NCI-H526 (cell line): Measurements from ENCODE around the gene TMEM117.

Experiments used
- DNase-seq, 2 experiments: peaks; one replicate each; lab custom pipeline; 2025; lab: John Stamatoyannopoulos, UW

TMEM117 gene

DNA sequence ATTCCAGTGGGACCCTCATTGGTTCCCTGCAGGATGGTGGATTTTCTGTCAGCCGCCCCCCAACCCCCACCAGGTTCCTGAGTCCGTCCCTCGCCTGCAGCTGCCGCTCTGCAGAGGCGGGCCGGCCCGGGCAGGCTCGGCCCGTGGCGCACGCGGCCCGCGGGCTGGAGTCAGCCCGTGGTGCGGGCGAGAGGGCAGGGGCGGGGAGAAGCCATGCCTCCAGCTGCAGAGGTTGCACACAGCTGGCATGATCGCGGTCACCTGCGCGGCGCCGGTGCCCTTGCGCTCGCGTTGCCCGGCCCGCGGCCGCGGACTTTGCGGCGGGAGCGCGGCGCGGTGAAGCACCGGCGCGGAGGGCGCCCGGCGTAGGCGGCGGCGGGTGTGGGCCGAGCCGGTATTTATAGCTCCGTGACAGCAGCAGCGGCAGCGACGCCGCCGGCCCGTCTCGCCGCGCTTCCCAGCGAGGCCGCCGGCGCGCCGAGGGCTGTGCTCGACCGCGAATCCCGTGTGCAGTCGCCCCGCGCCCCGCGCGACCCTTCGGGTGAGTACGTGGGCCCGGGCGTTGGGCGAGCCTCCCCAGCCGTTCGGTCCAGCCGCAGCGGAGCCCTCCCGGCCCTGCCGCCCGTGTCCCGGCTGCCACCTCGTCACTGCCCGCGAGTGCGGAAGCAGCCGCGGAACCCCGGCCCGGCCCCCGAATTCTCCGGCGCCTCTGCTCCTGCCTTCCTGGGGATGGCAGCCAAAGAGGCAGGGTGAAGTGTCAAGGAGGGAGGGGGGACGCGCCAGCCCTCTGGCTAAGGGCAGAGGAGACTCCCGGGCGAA is at the start of gene TMEM117:
TSS of gene TMEM117 (plus strand) at position 426 of the 819 bp plus-strand sequence.
- DNase-seq = peak; percentile 10 to 86

- DNase-seq = no peak
Measured at GRCh38 chr12:43786899-43787693, 48.8 kb upstream of the TMEM117 start.

DNA sequence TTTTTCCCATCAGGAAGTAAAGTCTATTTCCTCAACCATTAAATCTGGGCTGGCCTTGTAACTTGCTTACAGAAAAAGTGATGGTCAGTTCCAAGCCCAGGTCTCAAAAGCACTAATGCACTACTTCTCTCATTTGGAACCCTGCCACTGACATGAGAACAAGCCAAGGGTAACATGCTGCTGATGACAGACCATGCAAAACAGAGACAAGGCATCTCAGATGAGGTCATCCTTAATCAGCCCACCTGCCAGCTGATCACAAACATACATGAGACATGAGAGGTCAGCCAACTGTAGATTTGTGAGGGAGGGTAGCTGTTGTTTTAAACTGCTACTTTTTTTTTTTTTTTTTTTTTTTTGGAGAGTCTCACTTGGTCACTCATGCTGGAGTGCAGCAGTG is 45.9 kb upstream of the TMEM117 start:
- DNase-seq = peak in 1 of 2 experiments; percentile 1

GRCh38 chr12:43795716-43796280 is 40.1 kb upstream of the TMEM117 start:
- no peak for DNase-seq

GRCh38 chr12:43797561-43798217 is 38.2 kb upstream of the TMEM117 start:
- no peak for DNase-seq

GRCh38 chr12:43805149-43805859 is 30.6 kb upstream of the TMEM117 start:
- peak; percentile 45 to 58 for DNase-seq

DNA sequence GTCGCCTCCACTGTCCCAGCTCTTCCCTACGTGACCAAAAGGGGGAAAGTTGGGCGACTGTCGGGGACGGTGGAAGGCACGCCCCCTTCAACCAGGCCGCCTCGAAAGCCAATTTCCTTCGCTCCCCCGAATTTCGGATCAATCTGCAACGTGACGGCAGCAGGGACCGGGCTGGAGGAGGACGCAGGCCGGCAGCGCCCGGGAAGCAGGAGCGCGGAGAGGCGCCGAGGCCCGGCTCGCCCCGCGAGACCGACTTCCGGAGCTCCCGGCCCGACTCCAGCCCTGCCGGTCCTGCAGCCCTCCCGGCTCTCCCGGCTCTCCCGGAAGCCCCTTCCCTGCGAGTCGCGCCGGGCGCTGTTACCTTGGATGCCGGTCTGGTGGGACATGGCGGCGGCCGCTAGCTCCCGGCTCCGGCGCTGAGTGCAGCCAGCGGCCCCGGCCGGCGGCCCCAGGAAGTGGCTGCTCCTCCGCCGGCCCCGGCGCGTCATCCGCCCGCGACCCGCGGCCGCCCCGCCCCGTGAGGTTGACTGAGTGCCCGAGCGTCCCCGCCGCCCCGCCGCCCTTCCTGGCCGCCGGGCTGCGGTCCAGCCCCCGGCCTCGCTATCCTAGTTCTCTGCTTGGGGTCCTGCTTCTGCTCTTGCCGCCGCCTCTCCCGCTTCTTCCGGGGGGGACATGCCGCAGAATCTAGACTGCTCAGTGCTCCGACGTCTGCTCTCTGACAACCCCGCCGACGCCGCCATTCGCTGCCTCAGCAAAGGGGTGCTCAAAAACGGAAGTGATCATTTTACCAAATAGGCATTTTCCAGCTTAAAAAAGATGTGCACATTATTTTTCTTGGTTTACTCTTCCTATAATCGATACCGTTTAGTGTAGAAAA is 29.8 kb upstream of the TMEM117 start, which contains the start of gene TWF1:
TSS of gene TWF1 (minus strand) at position 458 of the 877 bp plus-strand sequence. CDS start at position 386, 72 bp downstream.
- peak; percentile 73 to 88 for DNase-seq

- DNase-seq = peak in 1 of 2 experiments; percentile 11
Measured at GRCh38 chr12:43806737-43807072, 29.2 kb upstream of the TMEM117 start.

DNA sequence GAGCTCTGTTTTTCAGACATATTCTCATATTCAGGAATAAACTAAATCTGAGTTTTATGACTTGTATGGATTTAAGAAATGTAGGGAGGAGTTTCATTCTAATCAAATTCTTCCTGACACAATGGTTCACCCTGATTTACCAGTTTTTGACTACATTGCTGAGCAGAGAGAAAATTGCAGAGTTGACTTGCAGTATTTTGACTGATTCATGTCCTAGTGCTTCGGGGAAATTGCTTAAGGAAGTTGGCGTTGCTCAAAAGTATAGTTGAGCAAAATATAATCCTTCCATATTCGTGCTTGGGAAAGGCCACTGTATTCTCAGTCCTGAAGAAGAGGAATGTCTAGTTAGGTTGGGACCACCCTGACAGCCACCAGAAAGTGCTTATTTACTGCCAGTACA is 28.5 kb upstream of the TMEM117 start:
- no peak for DNase-seq

GRCh38 chr12:43812057-43812456 is 23.8 kb upstream of the TMEM117 start:
- no peak for DNase-seq

GRCh38 chr12:43812926-43813325 is 23.0 kb upstream of the TMEM117 start:
- DNase-seq = no peak

- DNase-seq = peak; percentile 29 to 41
Measured at GRCh38 chr12:43815416-43815815, 20.5 kb upstream of the TMEM117 start.

DNA sequence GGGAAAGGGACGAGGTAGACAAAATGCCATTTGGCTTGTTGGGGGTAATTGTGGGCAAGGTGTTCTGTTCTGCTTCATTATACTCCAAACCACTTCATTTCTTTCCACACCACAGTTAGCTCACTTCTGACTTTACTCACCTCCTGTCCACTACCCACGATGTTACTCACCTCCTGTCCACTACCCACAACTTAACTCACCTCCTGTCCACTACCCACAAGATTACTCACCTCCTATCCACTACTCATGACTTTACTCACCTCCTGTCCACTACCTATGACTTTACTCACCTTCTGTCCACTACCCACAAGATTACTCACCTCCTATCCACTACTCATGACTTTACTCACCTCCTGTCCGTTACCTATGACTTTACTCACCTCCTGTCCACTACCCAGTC is 19.7 kb upstream of the TMEM117 start:
- DNase-seq = no peak

DNA sequence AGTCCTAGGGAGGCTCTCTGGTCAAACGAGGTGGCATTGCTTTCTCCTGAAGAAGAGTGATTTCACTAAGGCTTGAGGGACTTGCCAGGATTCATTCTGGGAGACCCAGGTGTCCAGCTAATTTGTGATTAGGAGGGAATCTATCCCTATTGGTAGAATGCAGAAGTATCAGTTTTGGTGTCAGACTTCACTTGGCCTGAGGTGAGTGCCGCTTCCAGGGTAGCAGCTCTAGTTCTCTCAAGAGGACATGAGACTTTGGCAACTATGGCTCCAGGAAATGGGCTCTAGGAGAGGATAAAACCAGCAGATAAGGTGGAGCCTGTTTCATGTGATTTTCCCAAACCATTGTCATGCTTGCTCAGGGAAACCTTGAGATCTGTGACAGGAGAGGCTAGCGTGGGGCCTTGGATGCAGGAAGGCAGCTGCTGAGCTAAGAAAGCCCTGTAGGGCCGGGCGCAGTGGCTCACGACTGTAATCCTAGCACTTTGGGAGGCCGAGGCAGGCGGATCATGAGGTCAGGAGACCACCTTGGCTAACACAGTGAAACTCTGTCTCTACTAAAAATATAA is 11.6 kb upstream of the TMEM117 start:
- no peak for DNase-seq

DNA sequence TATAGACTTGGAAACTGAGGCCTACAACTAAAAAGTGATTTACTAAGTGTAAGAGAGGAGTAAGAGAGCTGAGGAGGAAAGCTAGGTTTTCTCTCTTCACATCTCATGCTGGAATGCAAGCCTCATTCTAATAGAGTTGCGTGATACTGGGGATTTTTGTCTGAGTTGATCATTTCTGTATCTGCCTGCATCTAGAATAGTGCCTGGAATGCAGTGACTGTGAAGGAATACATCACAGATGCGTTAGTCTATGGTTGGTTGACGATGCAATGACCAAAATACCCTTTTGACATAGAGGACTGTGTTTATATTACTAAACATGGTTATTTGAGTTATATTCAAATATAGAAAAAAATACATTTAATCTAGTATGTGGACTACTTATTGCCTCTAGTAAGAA is 9.2 kb upstream of the TMEM117 start:
- no peak for DNase-seq

GRCh38 chr12:43827093-43827492 is 8.8 kb upstream of the TMEM117 start:
- peak in 1 of 2 experiments; percentile 8 for DNase-seq

DNA sequence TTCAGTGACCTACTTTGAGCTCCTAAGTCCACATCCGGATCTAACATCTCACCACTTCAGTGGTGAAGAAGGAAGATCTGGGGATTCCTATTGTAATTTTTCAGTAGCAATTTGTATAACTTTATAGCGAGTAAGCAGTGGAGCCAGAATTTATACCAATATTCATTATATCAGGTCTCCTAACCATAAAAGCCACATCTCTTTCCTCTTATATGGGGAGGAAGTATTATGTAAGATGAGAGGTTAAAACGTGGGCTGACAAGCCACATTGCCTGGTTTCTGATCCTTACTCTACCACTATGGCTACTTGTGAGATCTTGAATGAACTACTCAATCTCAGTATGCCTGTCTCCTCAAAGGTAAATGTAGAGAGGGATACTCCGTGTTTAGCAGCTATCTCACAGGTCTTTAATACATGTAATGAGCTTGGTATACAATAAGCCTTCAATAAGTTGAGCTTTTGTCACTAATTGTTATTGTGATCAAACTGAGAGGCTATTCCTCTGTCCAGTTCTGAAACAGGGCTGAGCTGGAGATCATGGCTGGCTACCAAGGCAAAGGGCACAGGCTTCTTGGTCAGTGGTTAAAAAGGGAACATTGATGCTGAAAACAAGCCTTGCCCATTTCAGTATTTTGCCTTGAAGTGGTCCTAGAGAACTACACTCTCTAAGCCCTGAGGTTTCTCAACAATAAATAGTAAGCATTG is 3.3 kb upstream of the TMEM117 start:
- no peak for DNase-seq

GRCh38 chr12:43835264-43835655 is 621 bp upstream of the TMEM117 start:
- DNase-seq = peak in 1 of 2 experiments; percentile 62

DNA sequence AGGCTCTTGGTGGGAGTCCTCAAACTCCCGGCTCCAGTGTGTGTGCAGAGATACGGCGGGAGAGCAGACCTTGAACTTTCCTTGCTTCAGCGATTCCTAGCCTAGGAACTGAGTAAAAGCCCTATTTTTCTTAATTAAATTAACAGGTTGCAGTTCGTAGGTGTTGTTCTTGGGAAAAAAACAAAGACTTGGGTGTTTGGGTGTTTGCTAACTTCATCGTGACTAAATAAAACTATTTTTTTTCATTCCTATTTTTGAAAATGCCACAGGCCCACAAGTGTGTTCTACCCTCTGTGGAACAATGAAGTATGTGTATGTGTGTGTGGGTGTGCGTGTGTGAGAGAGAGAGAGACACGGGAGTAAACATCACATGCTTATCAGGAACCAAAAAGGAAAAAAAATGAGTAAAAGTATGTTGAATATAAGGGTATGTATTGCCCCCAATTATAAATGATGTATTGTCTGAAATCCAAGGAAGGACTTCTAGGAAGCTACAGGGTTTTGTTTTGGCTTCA is 651 bp downstream of the TMEM117 start:
- peak; percentile 47 to 59 for DNase-seq
